A549 treated with RU486 at 1 μM for 4 hours (cell line): ENCODE measurements around the gene AREG. TPM values are rescaled to one million over a fixed set of nuclear protein-coding genes. Genes with fewer than 3 reads are reported as not detected.

Experiments used
- total RNA-seq: library from RNA; stranded (reverse); fragments of 200-300 nt; extraction: Qiagen RNA extraction; gene quantifications from 5 replicates; pipeline ENCODE4 v1.2.3, GENCODE V29; 2022; ENCODE audit warnings: low read depth

The AREG gene, protein sequence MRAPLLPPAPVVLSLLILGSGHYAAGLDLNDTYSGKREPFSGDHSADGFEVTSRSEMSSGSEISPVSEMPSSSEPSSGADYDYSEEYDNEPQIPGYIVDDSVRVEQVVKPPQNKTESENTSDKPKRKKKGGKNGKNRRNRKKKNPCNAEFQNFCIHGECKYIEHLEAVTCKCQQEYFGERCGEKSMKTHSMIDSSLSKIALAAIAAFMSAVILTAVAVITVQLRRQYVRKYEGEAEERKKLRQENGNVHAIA
- total RNA-seq: 58.8 to 96.5 TPM (median 83.1 TPM) in 5 replicates

DNA sequence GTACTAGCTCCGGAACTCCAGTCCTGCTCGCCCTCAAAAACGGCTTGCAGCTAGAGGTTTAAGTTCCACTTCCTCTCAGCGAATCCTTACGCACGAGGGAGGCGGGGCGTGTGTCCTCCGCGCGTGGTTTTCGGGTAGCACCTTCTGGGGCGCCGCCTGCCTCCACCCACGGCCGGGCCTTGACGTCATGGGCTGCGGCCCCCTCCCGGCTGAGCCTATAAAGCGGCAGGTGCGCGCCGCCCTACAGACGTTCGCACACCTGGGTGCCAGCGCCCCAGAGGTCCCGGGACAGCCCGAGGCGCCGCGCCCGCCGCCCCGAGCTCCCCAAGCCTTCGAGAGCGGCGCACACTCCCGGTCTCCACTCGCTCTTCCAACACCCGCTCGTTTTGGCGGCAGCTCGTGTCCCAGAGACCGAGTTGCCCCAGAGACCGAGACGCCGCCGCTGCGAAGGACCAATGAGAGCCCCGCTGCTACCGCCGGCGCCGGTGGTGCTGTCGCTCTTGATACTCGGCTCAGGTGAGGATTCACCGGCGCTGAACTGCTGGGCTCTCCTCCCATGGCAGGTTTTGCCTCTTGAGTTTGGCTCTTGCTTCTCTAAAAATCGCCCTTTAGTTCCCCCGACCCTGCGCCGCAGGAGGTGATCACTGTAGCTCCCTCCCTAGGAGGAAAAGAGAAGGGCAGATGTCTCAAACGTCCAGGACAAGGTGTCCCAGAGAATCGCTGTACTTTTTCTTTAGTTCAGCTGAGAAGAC, at the start of gene AREG:
AREG (plus strand) TSS at position 246 of the 752 bp plus-strand sequence; CDS start at position 456, 210 bp downstream.

Other genes with a start within 250 kb of the AREG start
- gene EPGN, start 136.7 kb upstream of the AREG start, total RNA-seq: not detected in 5 replicates
- 18.7 to 53.5 TPM (median 45.9 TPM) in 5 replicates for gene EREG, start 80.0 kb upstream of the AREG start, total RNA-seq